G401.6 (cell line): ENCODE measurements around the gene PLXDC1.
A peak's percentile ranks its signal among the peaks of the same experiment; 100 is the strongest.
"Not testable (repeated sequence)": the region's sequence is repeated elsewhere in the genome, so short reads cannot be mapped to it uniquely, and the experiment has no call there.

ENCODE experiments used
- FAIRE-seq: peaks from 2 replicates; lab custom pipeline; 2012; peaks lifted over from hg19 to GRCh38; lab: Jason Lieb, UNC

The PLXDC1 gene

GRCh38 chr17:39181303-39181702 lies 29.9 kb upstream of the PLXDC1 start:
- FAIRE-seq = no peak

- no peak for FAIRE-seq
Observed at GRCh38 chr17:39178536-39178935, 27.1 kb upstream of the PLXDC1 start.

DNA sequence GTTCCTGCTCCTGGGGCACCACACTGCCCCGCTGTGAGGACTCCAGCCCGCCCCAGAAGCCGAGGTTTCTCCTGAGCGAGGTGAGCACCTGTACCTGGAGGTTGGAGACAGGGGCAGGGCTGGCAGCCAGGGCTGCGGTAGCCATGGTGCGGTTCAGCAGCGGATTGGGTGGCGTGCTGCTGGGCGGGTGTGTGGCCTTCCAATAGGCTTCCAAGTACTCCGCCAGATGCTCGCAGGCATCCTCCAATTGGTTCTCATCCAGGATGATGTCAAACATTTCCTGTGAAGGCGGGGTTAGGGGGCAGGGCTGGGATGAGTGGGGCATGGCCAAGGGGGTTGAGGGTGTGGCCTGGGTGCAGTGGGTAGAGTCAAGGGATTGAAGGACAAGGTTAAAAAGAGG lies 25.8 kb upstream of the PLXDC1 start:
- FAIRE-seq = peak; percentile 73

DNA sequence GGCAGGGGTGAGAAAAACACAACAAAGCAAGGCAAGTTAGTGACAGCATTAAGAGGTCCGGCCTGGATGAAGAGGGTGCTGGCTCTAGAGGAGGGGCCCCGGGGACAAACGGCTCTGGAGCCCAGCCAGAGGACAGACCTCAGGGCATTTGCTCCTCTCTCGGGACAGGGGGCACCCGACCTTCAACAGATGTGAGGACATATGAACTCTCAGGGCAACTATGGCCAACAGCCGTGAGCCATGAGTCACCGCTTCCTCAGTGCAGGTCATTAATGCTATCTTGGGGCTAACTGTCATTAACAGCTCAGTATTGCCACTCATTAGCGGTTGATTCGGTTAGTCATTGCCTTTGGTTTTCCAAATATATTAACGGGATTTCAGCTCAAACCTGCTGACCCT lies 24.3 kb upstream of the PLXDC1 start:
- FAIRE-seq = no peak

DNA sequence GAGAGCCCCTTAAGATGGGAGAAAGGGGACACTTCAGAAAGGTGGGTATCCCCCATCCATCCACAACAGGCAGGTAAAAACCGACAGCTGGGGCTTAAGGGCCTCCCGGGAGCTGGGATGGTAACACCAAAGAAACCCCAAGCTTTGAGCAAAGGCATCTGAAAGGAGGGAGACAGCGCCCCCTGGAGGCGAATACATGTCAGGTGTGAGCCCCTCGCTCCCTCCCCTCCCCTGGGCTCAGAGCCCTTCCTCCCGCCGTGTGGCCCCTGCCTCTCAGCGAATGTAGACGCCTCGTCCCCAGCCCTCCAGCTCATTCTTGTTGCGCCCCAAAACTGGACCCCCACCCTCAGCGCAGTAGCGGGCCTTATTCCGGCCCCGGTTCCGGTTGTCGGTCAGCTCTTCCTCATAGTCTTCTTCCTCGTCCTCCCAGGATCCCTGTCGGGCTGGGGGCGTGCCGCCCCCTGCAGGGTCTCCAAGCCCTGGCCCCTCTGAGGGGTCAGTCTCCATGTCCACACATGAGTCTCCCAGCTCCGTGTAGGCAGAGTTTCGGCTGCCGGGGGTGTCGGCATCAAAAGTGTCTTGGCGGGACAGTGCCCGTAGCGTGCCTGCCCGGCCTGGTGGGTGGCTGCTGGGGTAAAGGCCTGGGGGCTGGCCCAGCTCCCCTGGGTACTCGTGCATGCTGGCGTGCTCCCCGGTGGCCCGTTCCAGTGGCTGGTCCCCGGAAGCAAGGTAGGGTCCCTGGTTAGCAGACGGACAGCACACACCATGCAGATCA lies 23.7 kb upstream of the PLXDC1 start:
- FAIRE-seq = peak; percentile 8

DNA sequence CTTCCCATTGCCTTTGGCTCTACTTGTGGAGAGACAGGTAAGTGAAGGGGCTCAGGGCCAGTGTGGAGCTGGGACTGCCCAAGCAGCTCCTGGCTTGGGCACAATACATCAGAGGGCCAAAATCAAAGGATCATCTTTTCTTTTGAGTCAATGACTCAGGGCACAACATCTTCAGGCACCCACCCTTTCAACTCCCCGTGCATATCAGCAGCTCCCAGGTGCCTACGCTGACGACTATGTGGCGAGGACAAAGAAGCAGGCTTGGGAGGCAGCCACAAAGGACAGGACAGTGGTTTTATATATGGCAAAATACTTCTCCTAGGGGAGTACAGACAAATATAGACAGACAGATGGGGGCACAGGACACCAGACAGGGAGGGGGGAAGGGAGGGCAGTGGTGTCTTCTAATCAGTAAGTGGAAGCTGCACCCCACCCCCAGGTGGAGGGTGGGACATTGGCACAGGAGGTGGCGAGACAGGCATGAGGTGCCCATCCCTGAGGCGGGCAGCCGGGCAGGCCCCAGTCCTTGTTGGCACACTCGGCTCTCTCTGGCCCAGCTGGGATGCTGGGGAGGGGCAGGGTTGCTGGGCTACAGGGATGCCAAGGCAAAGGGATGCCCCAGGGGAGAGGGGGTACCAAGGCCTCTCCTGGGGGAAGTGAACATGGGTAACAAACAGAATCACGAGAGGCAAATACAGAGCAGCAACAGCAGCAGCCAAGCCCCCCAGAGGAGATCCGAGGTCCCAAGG lies 22.3 kb upstream of the PLXDC1 start:
- FAIRE-seq = no peak

DNA sequence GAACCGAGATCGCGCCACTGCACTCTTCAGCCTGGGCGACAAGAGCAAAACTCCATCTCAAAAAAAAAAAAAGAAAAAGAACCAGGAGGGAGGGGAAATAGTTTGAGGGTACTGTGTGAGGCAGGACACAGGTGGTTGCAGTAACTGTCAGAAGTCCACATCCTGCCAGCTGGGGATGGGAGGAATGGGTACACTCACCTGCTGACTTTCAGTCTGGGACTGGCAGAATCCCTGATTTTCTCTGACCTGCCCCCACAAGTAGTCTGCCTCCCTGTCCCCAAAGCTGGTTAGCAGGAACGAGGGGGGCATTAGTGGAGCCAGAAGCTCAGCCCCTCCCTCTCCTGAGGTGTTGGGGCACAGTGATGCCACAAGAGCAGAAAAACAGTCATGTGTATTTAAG lies 21.6 kb upstream of the PLXDC1 start:
- FAIRE-seq = no peak

GRCh38 chr17:39171933-39172332 lies 20.5 kb upstream of the PLXDC1 start:
- no peak for FAIRE-seq

DNA sequence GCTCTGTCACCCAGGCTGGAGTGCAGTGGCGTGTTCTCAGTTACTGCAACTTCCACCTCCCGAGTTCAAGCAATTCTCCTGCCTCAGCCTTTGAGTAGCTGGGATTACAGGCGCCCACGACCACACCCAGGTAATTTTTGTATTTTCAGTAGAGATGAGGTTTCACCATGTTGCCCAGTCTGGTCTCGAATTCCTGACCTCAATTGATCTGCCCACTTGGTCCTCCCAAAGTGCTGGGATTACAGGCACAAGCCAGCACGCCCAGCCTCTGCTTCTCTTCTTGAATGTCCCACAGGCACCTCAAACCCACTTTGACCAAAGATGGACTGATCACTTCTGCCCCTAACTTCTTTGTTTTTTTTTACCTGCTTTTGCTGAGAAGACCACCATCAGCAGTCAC lies 19.1 kb upstream of the PLXDC1 start:
- FAIRE-seq = no peak

DNA sequence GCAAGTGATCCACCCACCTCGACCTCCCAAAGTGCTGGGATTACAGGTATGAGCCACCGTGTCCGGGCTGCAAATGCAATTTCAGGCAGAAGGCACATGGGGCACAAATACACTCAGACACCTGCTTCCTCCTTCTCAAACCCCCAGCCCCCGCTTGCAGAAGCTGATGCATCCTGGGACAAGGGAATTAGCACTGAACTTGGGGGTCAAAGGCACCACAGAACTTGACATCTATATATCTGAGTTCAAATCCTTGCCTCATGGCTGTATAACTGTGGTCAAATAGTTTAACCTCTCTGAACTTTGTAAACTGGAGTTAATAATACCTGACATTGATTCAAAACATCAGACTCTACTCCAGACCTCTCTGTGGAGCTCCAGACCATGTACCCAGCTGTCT lies 18.7 kb upstream of the PLXDC1 start:
- FAIRE-seq = no peak

GRCh38 chr17:39169518-39169917 lies 18.1 kb upstream of the PLXDC1 start:
- FAIRE-seq = no peak

GRCh38 chr17:39169101-39169500 lies 17.7 kb upstream of the PLXDC1 start:
- no peak for FAIRE-seq

DNA sequence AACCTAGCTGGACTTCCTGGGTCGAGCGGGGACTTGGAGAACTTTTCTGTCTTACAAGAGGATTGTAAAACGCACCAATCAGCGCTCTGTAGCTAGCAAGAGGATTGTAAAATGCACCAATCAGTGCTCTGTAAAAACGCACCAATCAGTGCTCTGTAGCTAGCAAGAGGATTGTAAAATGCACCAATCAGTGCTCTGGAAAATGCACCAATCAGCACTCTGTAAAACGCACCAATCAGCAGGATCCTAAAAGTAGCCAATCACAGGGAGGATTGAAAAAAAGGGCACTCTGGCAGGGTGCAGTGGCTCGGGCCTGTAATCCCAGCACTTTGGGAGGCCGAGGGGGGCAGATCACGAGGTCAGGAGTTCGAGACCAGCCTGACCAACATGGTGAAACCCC lies 17.1 kb upstream of the PLXDC1 start:
- not testable (repeated sequence) for FAIRE-seq

DNA sequence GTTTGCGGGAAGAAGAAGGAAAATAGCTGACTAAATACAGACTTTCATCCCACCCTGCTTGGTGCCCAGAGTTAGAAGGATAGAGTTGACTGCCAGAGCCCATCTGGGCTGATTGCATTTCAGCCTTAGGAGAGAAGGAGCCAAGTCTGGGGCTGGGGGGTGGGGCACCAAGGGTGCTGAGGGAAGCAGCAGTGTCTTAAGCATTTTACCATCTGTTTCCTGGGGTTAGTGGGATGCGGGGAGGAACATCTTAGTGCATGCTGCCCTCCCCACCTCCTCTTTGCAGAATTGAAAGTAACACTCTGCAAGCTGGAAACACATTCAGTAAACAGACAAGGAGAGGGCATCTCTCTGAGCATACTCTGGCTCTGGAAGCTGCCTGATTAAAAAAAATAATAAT lies 16.0 kb upstream of the PLXDC1 start:
- FAIRE-seq = no peak

GRCh38 chr17:39166437-39167335 lies 15.2 kb upstream of the PLXDC1 start:
- FAIRE-seq = no peak

DNA sequence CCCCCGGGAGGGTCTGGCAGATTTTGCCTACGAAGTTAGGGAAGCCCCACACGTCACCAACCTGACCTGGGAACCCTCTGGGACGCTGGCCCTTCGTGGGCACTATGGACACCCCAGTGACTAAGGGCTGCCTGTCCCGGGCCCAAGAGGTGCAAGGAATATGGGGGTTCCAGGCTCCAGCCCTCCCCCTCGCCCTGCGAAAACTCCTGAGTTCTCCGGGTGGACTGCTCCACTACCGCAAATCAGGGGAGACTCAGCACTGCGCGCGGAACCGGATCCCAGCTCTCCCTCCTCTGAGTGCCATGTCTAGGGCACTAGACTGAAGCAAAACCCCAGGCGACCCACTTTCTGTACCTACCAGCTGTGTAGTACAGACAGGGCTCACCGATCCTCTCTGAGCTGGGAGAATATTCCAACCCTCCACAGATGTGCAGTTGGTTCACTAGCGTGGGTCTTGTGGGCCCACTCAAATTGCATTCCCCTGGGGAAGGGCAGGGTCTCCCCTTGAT lies 14.5 kb upstream of the PLXDC1 start, which contains the start of gene ARL5C:
ARL5C (minus strand) TSS at position 321 of the 509 bp plus-strand sequence. CDS start 401 bp downstream, outside the sequence.
- no peak for FAIRE-seq

- no peak for FAIRE-seq
Observed at GRCh38 chr17:39165178-39165840, 13.9 kb upstream of the PLXDC1 start.

DNA sequence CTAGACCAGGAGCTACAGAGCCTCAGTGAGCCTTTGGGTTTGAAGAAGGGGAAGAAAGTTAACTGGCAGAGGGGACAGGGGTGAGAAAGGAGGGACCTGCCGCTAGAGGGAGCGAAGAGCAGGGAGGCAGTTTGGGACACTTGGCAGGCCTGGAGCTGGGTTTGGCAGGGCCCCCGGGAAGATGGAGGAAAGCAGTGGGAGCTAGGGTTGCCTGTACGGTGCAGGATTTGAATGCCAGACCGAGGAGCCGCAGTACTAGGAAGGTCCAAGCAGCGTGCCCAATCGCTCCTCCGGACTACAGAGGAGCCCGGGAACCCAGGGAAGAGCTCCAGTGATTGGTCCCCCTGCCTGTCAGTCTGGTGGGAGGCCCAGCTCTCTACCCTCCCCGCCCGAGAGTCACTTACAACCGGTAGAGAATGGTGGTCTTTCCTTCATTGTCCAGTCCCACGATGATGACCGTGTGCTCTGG lies 13.3 kb upstream of the PLXDC1 start:
- FAIRE-seq = peak; percentile 69

GRCh38 chr17:39161962-39162361 lies 10.5 kb upstream of the PLXDC1 start:
- no peak for FAIRE-seq

- no peak for FAIRE-seq
Observed at GRCh38 chr17:39158623-39159022, 7.2 kb upstream of the PLXDC1 start.

GRCh38 chr17:39156491-39156890 lies 5.1 kb upstream of the PLXDC1 start:
- FAIRE-seq = no peak

GRCh38 chr17:39155654-39156053 lies 4.2 kb upstream of the PLXDC1 start:
- FAIRE-seq = no peak
